ENCODE results near the gene MYO1F.
A peak's percentile ranks its signal among the peaks of the same experiment; 100 is the strongest.
"Not testable (repeated sequence)": the region's sequence is repeated elsewhere in the genome, so short reads cannot be mapped to it uniquely, and the experiment has no call there.

MYO1F gene

DNA sequence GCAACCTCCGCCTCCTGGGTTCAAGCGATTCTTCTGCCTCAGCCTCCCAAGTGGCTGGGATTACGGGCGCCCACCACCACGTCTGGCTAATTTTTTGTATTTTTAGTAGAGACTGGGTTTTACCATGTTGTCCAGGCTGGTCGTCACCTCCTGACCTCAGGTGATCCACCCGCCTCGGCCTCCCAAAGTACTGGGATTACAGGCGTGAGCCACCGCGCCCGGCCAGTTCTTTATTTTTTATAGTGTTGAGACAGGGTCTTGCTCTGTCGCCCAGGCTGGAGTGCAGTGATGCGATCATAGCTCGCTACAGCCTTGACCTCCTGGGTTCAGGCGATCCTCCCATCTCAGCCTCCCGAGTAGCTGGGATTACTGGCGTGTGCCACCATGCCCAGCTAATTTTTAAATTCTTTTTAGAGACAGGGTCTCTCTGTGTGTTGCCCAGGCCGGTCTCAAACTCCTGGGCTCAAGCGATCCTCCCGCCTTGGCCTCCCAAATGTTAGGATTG lies 62.7 kb downstream of the MYO1F start:
- DNase-seq = not testable (repeated sequence)

DNA sequence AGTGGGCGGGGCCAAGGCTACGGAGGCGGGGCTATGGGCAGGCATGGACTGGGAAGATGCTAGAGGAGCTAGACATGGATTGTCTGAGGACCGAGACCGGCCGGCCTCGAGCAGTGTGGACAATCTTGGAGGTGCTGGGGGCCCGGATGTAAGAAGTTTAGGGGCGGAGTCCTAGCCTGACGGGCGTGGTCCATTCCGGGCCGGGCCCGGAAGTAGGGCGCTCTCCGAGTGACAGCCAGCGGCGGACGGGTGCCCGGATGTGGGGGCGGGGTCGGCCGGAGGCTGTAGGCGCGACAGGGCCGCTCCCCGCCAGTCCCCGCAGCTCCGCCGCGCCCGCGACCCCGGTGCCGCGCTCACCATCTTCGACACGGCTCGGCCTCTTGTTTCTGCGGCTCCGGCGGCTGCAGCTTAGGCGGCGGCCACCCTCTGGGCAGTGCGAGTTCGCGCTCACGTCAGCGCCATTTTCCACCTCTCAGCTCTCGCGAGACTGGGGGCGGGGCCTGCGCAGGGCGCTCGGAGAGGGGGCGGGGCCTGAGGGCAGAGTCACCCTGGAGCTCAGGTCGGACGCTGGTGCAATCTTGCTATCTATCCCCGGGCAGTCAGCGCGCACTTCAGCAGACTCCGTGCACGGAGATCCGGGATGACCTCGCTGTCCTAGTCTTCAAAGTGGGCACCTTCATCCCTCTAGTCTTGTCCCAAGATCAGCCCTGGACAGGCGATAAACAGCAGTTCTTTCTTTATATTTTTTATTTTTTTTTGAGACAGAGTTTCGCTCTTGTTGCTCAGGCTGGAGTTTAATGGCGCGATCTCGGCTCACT lies 63.3 kb downstream of the MYO1F start, which contains the start of gene ZNF414:
ZNF414 (minus strand) TSS at position 481 of the 818 bp plus-strand sequence; CDS start at position 360, 121 bp downstream.
- DNase-seq = peak; percentile 99

DNA sequence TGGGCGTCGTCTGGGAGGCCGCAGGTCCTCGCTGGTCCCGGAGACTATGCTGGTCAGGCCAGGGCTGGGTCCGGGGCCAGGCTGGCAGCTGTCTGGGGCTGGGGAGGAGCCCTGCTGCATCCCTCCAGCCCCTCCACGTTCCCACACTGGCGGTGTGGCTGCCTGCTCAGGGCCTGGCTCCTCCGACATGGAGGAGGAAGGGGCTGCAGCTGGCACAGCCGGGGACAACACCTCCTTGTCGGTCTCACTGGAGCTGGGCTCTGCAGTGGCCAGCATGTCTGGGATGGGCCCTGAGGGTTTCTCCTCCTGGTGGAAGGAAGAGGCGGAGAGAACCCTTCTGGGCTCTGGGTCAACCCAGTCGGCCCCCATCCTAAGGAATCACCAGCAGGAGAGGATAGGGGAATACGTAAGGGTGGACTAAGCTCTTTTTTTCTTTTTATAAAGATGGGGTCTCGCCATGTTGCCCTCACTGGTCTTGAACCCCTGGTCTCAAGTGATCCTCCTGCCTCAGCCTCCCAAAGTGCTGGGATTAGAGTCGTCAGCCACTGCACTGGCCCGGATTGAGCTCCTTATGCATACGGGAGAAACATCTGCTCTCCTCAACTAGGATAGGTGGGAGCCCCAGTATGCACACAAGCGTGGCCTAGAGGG lies 64.1 kb downstream of the MYO1F start:
- no peak for DNase-seq

DNA sequence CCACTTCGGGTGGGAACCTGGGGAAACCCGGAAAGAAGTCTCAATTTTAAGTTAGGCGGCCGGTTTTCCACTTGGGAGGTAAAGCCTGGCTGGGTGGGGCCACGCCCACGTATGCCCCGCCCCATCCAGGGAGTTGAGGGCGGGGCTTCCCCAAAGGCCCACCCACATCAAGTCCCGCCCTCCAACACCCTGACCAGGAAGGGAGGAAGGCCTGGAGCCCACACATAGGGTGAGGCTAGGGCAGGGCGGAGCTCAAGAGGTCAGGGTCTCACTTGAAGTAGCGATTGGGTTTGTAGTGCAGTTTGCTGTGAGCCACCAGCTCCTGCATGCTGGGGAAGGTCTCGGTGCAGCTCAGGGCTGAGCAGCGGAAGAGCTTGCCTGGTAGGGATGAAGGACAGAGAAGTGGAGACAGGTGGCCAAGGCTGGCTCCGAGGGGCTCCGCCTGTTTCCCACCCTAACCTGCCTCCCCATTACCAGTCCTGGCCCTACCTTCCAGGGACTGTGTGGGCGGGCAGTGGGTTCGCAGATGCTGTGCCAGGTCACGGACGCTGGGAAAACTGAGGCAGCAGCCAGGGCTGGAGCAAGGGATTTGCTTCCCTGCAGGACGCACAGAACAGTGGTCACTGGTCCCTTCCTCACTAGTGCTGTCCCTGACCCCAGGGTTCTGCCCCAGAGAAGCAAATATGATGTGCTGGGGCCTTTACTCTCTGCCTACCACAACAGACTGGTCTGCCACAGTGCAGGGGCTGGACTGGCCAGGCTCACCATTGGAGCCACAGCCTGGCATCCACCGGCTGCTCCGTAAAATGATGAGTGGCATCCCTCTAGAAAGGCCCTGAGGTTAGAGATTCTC lies 64.9 kb downstream of the MYO1F start:
- no peak for DNase-seq

- DNase-seq = no peak
Measured at GRCh38 chr19:8511573-8512101, 65.6 kb downstream of the MYO1F start.

DNA sequence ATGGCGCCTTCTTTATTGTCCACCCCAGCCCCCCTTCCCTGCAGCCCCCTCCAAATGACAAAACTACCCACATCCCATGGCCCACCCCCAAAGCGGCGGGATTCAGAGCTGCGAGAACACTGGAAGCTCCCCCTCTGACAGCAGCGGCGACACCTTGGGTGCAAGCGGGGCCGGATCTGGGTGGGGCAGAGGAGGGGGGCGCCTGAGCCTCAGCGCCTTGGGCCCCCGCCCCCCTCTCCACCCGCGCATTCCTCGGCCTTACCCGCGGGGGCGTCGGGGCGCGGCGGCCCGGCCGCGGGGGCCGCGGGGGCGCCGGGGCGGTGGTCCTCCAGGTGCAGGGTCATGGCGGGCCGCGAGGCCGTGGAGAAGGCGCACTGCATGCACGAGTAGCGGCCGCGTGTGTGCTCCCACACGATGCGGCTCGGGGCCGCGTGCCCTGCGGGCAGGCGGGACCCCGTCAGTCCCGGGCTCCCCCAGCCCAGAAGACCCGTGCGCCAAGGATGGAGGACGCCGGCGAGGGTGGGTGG lies 66.6 kb downstream of the MYO1F start:
- DNase-seq = no peak

GRCh38 chr19:8506402-8506957 lies 70.8 kb downstream of the MYO1F start:
- DNase-seq = no peak

DNA sequence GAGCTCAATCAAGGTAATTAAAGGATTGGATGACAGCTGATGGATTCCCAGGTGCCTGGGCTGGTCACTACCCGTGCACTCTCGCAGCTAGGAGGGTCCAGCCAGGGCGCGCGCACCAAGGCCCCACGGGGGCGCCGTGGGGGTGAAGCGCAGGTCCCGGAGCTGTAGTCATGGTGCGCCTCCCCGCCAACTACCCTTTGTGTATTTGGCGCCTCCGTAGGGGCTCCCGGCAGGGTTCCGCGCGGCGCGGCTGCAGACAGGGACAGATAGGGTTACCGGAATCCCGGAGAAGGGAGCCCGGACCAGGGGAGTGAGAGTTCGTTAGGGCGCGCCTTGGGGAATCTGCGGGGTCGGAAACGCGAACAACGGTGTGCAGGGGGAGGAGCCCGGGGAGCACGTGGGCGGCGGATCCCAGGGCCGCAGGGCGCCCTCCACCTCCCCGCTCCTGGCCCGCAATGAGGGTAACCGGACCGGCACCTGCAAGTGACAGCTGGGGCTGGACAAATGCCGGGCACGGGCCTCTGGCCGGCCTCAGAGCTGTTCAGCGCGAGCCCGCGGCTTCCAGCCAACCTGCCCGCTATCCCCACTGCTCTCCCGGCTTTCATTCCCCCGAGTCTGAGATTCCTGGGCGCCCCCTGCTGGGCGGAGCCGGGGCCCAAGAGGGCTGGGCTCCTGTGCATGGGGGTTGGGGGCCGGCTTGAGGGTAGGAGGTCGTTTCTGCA lies 71.4 kb downstream of the MYO1F start:
- peak; percentile 79 for DNase-seq

DNA sequence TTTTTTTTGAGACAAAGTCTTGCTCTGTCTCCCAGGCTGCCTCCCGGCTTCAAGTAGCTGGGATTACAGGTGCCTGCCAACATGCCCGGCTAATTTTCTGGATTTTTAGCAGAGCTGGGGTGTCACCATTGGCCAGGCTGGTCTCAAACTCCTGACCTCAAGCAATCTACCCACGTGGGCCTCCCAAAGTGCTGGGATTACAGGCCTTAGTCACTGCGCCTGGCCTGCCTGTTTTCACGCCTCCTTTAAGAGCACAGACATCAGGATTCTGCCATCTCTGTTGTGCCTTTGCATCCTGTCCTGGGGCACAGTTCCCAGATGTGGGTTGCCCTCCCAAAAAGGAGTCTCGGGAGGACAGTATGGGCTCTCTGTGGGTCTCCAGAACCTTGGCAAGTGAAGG lies 72.3 kb downstream of the MYO1F start:
- DNase-seq = no peak

DNA sequence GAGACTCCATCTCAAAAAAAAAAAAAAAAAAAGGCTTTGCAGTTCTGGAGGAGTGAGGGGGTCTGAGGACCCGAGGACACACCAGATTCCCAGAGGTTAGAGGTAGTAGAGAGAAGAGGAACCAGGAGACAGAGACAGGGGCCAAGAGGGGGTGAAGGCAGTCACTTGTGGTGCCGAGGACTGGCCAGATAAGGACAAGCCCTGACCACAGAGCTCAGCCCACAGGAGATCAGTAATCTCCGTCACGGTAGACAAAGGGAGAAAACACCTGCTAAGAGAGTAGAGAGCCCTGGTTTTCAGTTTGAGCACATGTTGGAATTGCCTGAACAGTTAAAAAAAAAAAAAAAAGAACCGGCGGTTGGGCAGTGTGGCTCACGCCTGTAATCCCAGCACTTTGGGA lies 73.1 kb downstream of the MYO1F start:
- no peak for DNase-seq

GRCh38 chr19:8503510-8503909 lies 73.7 kb downstream of the MYO1F start:
- no peak for DNase-seq

DNA sequence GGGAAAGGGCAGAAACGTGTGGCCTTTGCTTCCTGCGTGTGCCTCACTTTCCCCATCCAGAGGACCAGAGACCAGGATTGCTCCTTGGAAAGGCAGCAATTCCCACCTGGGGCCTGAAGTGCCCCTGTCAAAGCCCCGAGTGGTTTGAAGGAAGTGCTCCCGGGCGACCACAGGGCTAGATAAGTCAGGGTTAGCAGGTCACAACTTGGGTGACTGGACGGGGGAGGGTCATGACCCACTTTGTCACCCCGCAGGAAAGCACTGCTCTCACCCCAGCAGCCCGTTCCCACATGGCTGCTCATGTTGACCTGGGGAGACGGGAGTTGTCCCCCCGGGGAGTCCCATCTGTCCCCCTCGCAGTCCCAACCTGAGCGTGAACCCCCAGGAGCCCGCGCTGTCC lies 75.3 kb downstream of the MYO1F start:
- DNase-seq = no peak

DNA sequence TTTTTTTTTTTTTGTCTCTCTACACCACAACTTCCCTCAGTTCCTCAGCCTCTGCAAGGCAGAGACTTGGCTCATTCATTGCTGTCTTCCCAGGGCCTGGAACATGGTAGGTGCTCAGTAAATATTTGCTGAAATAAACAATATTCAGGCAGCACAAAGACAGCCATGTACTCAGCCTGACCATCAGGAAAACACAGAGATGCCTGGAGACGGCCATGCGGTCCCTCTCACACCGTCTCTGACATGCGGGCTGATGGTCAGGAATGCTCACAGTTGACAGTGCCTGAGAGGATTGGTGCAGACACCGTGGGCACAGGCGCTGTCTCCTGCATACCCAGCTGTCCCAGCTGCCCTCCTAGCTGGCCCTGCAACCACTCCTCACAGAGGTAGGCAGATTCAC lies 75.7 kb downstream of the MYO1F start:
- DNase-seq = no peak

DNA sequence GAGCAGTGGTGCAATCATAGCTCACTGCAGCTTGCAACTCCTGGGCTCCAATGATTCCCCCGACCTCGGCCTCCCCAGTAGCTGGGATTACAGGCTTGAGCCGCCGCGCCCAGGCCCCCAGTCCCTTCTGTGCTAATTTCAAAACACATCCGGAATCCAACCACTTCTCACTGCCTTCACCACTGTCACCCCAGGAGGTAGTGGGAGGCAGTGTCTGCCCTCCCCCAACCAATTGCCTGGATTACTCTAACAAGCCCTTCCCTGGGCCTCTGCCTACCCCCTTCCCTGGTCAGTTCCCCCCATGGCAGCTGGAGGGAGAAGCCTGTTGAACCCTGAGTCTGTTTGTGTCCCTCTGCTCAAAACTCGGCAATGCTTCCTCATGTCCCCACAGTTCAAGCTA lies 77.1 kb downstream of the MYO1F start:
- no peak for DNase-seq

DNA sequence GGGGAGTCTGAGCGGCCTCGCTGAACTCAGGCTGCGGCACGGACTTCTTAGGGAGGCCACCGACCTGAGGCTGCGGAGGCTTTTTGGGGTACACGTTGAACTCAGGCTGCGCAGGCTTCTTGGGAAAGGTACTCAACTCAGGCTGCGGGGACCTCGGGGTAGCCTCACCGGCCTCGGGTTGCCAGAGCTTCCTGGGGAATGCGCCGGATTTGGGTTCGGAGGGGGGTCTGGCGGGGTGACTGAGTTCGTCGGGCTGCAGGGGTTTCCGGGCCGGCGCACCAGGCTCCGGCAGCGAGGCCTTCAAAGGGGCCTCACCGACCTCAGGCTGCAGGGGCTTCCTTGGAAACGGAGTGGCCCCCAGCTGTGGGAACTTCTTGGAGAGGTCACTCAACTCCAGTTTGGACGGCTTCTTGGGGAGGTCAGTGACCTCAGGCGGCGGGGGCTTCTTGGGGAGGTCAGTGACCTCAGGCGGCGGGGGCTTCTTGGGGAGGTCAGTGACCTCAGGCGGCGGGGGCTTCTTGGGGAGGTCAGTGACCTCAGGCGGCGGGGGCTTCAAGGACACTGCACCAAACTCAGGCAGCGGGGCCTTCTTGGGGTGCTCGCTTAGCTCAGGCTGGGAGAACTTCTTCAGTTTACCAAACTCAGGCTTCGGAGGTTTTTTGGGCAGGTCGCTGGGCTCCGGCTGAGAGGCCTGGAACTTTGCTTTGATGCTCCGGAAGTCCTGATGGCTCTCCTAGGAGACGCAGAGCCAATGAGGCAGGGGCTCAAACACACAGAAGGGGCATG lies 78.0 kb downstream of the MYO1F start:
- DNase-seq = no peak

- DNase-seq = no peak
Measured at GRCh38 chr19:8498295-8498694, 78.9 kb downstream of the MYO1F start.

DNA sequence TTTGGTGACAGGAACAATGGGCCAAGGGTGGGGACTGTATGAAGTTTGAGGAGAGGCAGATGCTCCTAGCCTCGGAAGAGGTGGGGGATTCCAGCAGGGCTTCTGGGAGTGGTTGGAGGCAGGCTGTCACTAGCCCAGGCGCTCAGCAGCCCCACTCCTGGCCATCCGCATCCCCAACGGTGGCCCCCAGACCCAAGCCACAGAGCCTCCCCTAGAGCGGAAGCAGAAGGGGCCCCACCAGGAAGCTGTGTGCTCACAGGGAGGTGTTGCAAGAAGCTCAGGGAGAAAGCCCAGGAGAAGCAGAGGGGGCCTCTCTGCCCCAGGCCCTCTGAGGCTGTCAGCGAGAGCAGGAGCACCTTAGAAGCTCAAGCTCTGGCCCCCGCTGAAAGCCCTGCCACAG lies 83.1 kb downstream of the MYO1F start:
- no peak for DNase-seq

- no peak for DNase-seq
Measured at GRCh38 chr19:8491574-8491973, 85.7 kb downstream of the MYO1F start.

DNA sequence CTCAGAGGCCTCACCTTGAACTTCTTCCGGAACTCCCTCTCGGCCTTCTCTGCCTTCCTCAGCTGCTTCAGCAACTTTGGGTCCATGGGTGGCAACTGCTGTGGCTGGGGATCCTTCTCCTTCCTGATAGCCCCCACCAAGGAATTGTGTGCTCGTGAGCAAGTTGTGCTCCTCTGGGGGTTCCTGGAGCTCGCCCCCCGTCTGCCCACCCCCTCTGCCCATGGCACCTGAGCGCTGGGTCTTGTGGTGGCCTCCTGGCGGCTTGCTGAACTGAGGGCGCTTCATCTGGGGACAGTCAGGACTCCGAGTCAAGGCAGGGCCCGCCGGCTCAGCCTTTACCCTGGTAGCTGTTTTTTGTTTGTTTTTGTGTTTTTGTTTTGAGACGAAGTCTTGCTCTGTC lies 86.4 kb downstream of the MYO1F start:
- no peak for DNase-seq

GRCh38 chr19:8490395-8490760 lies 86.9 kb downstream of the MYO1F start:
- no peak for DNase-seq

All from stimulated activated CD4-positive, alpha-beta T cell treated with anti-CD3 and anti-CD28 coated beads, Interleukin-12 subunit alpha, Interleukin-12 subunit beta, amount 100 ng/mL, for 4 hours (primary cell).